DOHH2 (cell line): Measurements from ENCODE around the gene VASH2.

Source experiments
- EZH2phosphoT487 ChIP-seq: fragments of 200-600 bp; sonication (generic); IDR thresholded peaks from 2 replicates; pipeline ENCODE4 v1.6.1; 2017; ENCODE audit warnings: borderline replicate concordance, mild to moderate bottlenecking, antibody characterized with exemption, low read length, moderate library complexity, mixed read lengths
- TF ChIP-seq, protein P1 (sequence below): fragments of 200-600 bp; sonication (generic); IDR thresholded peaks from one replicate; pipeline ENCODE4 v1.5.1; 2014; ENCODE audit warnings: antibody characterized with exemption, mild to moderate bottlenecking, low read depth, low read length; ENCODE audit not compliant: poor library complexity, severe bottlenecking

DNA sequence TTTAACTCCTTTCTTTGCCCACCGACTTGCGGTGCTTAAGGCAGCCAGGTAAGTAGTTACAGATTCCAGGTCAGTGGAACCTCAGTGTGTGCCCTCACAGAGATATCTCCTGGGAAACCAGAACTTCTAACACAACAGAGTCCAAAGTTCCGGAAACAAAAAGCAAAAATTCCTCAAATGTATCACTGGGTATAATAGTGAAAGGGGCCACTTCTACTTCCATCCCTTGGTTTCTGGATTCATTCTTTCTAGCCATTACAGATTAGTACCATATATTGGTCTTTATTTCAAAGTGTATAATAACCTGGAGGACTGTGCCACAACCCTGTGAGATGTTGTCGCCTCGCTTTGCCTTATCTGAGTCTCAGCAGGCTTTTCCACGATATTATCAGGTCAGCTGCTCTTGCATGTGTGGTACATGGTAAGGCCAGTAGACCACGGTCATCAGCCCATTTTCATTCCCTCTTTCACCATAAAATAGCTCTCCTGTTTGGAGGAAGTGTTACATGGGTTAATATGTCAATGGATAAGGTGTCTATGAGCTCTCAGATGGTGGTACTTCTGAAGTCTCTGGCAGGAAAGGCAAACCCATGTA is 14.9 kb upstream of the VASH2 start:
- TF ChIP-seq, protein P1, sequence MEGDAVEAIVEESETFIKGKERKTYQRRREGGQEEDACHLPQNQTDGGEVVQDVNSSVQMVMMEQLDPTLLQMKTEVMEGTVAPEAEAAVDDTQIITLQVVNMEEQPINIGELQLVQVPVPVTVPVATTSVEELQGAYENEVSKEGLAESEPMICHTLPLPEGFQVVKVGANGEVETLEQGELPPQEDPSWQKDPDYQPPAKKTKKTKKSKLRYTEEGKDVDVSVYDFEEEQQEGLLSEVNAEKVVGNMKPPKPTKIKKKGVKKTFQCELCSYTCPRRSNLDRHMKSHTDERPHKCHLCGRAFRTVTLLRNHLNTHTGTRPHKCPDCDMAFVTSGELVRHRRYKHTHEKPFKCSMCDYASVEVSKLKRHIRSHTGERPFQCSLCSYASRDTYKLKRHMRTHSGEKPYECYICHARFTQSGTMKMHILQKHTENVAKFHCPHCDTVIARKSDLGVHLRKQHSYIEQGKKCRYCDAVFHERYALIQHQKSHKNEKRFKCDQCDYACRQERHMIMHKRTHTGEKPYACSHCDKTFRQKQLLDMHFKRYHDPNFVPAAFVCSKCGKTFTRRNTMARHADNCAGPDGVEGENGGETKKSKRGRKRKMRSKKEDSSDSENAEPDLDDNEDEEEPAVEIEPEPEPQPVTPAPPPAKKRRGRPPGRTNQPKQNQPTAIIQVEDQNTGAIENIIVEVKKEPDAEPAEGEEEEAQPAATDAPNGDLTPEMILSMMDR = no peak
- TF ChIP-seq EZH2phosphoT487 = no peak
